SK-N-MC (cell line): ENCODE results near the gene MGA.

ENCODE experiments used
- EZH2 ChIP-seq: fragments of 200-600 bp; sonication (generic); IDR thresholded peaks from one replicate; pipeline ENCODE4 v1.6.1; 2017; ENCODE audit warnings: antibody characterized with exemption
- POLR2AphosphoS5 ChIP-seq: IDR thresholded peaks from 2 replicates; pipeline ENCODE4 v1.6.1; 2012; ENCODE audit warnings: mild to moderate bottlenecking, low read depth, low read length, borderline replicate concordance

GRCh38 chr15:41698779-41699178, 38.6 kb downstream of the MGA start:
- TF ChIP-seq POLR2AphosphoS5 = no peak
- no peak for TF ChIP-seq EZH2
